NCI-H146 treated with DMSO at 0.1 percent for 48 hours (cell line): ENCODE measurements around the gene FREY1.

Source experiments
- DNase-seq: peaks from one replicate; lab custom pipeline; 2025; ENCODE audit not compliant: unreplicated experiment; lab: John Stamatoyannopoulos, UW

FREY1 gene

DNA sequence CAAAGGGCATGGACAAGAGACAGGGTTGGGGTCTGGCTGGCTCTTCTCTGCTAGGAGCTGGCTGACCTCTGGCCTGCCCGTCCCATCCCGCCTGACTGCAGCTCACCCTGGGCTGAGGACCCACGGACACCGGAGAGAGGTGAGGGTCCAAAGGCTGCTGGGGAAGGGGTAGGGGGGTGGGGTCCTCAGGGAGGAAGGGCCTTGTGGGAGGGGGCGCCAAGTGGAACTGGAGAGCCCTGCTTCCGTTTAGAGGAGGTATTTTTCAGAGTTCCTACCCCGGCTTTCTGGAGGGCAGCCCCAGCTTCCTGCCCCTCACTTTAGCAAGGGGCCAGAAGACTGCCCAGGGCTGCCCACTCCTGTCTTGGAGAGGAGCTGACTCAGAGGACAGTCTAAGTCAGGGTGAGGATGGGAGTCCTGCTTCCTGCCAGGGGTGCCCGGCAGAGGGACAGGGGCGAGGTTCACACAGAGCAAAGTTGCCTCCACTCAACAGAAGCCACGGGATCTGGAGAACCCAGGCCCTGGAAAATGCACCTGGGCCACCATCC lies 22.5 kb upstream of the FREY1 start:
- DNase-seq, result no peak

DNA sequence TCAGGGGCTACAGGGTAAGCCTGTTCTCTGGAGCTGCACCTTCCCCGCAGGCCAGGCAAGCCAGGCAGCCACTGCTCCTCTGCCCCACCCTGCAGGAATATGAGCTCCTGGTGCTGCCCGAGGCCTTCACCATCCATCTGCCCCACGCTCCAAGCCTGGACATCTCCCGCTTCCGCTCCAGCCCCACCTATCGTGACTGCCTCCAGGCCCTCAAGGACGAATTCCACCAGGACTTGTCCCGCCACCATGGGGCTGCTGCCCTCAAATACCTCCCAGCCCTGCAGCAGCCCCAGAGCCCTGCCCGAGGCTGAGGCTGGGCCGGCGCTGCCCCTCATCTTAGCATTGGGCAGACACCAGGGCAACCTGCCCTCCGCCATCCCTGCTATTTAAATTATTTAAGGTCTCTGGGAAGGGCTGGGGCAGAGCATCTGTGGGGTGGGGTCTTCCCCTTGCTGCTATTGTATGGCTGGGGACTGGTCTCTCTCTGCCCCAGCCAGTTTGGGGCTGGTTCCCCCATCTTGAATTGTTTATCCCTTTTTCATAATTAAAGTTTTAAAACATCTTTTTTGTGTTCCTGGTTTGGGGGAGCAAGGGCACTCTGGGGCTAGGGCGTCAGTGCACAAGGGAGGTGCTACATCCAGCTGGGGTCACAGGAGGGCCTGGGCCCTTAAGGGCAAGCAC lies 21.6 kb upstream of the FREY1 start:
- no peak for DNase-seq

DNA sequence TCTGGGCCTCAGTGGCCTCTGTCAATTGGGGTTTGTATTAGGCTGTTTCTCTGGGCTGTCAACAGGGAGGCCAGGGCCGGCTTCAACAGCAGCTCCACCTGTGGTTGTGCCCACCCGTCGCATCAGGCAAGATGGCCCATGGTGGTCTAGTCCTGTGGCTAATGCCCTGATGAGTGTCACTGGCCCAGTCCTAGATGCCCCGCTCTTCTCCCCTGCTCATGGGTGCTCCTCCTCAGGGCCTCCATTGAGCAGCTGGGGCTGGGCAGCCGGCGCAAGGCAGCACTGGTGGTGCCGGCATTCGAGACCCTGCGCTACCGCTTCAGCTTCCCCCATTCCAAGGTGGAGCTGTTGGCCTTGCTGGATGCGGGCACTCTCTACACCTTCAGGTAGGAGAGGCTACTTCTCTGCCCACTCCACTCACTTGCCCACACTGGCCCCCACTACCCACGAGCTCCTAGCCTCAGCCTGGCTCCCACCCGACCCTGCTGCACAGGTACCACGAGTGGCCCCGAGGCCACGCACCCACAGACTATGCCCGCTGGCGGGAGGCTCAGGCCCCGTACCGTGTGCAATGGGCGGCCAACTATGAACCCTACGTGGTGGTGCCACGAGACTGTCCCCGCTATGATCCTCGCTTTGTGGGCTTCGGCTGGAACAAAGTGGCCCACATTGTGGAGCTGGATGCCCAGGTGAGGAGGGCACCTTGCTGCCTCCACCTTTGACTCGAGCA lies 20.8 kb upstream of the FREY1 start:
- DNase-seq, result no peak

DNA sequence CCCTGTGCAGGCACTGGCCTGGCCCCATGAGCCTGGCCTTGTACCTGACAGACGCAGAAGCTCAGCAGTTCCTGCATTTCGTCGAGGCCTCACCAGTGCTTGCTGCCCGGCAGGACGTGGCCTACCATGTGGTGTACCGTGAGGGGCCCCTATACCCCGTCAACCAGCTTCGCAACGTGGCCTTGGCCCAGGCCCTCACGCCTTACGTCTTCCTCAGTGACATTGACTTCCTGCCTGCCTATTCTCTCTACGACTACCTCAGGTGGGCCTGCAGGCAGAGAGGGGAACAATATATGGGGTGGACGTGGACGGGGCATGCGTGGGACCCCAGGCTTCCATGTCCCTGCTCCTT lies 20.2 kb upstream of the FREY1 start:
- no peak for DNase-seq

DNA sequence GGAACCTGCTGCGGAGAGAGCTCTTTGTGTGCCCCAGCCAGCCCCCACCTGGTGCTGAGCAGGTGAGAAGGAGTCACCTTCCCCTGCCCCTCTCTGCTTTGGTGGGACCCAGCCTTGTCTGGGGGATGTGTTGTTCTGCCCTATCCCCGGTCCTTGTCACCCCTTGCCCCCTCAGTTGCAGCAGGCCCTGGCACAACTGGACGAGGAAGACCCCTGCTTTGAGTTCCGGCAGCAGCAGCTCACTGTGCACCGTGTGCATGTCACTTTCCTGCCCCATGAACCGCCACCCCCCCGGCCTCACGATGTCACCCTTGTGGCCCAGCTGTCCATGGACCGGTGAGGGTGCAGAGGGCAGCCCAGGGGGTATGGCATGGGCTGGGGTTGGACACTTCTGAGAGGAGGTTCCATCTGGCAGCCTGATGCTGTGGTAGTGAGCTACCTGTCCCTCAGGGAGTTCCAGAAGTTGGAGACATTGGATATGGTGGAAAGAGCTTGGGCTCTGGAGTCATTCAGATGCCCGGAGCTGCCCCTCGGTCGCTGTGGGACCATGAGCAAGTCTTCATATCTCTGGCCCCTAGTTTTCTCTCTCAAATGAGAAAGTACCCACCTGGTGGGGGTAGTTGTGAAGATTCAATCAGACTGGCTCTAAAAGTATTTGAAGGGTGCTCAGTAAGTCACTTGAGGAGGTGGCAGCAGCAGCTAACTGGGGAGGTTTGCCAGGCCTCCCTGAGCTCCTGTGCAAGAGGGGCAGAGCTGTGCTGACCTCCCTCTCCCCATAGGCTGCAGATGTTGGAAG lies 19.7 kb upstream of the FREY1 start:
- DNase-seq, result no peak

DNA sequence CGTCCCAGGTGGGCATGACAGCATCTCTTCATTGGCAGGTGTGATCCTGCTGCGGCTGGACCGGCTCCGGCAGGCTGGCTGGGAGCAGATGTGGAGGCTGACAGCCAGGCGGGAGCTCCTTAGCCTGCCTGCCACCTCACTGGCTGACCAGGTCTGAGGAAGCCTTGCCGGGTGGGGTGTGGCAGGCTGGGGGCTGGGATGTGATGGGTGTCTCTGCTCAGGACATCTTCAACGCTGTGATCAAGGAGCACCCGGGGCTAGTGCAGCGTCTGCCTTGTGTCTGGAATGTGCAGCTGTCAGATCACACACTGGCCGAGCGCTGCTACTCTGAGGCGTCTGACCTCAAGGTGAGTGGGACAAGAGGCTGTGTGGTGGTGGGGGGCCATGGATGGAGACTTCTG lies 18.9 kb upstream of the FREY1 start:
- no peak for DNase-seq

DNA sequence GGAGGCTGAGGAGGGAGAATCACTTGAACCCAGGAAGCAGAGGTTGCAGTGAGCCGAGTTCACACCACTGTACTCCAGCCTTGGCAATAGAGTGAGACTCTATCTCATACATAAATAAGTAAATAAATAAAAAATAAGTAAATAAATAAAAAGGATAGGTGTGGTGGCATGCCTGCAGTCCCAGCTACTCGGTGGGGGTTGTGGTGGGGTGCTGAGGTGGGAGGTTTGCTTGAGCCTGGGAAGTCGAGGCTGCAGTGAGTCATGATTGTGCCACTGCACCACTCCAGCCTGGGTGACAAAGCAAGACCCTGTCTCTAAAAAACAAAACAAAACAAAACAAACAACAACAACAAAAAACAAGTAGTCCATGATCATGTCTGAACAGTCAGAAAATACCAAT lies 18.5 kb upstream of the FREY1 start:
- DNase-seq, result no peak

DNA sequence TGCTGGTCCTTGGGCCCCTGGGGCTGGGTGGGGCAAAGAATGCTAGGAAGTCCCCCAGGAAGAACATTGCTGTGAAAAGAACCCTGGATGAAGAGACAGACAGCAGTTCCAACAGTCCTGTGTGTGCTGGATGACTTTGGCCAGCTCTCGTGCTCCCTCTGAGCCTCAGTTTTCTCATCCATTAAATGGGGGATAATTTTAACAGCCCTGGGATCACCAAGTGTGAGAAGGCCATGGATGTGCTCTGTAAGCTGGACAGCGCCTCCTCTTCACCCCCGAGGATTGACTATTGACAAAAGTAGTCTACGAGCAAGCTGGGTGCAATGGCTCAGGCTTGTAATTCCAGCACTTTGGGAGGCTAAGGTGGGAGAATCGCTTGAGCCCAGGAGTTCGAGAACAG lies 17.9 kb upstream of the FREY1 start:
- no peak for DNase-seq

DNA sequence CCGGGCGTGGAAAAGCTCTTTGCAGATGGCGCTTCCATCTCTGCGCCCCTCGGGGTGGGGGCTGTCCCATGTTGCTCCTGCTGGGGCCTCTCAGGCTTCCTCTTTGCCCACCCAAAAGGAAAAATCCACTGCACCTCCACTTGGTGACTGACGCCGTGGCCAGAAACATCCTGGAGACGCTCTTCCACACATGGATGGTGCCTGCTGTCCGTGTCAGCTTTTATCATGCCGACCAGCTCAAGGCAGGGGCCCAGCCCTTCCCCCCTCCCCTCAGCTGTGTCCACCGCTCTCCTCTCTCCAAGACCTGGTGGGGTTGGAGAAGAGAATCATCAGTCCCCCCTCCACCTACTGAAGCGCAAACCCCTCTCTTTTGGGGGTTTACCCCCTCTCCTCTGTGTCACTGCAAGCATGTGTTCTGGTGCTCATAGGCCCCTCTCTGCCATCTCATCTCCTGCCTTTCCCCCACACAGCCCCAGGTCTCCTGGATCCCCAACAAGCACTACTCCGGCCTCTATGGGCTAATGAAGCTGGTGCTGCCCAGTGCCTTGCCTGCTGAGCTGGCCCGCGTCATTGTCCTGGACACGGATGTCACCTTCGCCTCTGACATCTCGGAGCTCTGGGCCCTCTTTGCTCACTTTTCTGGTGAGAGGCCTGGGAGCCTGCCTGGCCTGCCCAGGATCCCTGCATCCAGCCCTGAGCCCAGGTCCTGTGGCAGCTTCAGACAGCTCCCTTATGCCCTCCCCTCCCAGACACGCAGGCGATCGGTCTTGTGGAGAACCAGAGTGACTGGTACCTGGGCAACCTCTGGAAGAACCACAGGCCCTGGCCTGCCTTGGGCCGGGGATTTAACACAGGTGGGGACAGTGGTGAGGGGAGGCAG lies 17.2 kb upstream of the FREY1 start:
- DNase-seq, result no peak

DNA sequence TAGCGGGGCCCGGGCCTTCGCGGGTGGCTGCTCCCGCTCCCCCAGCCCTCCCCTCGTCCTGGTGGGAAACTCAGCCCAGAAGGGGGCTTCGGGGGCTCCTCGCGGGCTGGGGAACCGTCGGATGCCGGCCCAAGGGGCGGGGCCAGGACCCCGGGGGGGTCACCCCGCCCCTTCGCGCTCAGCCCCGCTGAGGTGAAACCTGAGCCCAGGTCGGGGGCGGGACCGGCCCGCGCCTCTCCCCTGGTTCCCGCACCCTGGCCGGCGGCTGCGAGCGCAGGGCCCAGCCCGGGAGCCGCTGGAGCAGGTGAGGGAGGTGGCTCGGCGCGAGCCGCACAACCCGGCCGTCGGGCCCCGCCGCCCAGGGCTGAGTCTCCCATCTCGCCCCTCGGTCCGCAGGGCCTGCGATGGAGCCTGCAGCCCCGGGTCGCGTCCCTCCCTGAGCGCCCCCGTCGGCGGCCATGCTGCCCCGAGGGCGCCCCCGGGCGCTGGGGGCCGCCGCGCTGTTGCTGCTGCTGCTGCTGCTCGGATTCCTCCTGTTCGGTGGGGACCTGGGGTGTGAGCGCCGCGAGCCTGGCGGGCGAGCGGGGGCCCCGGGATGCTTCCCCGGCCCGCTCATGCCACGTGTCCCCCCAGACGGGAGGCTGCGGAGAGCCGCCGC lies 15.5 kb upstream of the FREY1 start, which contains the start of gene LARGE2:
LARGE2 (plus strand) TSS at position 232 of the 658 bp plus-strand sequence; CDS start at position 459, 227 bp downstream.
- peak; percentile 55 for DNase-seq

DNA sequence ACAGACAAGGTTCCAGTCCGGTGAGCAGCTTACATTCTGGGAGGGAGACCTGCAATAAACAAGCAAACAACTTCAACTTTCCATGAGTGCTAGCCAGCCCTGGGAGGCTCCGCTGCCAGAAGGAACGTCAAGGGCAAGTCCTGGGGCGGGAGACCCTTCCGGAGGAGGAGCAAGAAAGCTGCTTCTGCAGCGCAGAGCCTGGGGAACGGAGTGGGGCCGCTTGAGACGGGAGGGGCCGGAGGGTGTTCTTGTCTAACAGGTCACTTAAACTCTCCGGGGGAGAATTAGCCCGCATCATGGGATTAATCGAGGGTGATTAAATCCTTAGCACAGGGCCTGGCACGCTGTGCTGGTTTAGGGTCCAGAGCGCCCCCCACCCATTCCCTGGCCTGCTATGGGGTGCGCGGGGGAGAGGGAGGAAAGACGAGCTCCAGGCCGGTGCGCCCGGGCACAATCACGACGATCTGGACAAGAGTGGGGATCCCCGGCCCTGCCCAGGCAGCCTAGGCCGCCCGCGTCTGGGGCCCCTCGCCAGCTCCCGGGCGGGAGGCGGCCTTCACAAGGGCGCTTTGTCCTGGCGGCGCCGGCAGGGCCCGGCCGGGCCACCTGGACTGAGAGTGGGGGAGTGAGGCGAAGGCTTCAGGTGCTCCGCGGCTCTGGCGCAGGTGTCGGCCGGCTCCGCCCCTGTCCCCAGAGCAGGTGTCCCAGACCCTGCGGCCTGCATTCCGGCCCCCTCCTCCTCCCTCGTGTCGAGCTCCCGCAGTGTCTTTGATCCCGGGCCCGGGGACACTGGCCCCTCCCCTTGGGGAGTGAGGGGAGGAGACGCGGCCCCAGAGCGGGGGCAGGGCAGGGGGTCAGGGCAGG lies 14.7 kb upstream of the FREY1 start:
- peak; percentile 91 for DNase-seq

DNA sequence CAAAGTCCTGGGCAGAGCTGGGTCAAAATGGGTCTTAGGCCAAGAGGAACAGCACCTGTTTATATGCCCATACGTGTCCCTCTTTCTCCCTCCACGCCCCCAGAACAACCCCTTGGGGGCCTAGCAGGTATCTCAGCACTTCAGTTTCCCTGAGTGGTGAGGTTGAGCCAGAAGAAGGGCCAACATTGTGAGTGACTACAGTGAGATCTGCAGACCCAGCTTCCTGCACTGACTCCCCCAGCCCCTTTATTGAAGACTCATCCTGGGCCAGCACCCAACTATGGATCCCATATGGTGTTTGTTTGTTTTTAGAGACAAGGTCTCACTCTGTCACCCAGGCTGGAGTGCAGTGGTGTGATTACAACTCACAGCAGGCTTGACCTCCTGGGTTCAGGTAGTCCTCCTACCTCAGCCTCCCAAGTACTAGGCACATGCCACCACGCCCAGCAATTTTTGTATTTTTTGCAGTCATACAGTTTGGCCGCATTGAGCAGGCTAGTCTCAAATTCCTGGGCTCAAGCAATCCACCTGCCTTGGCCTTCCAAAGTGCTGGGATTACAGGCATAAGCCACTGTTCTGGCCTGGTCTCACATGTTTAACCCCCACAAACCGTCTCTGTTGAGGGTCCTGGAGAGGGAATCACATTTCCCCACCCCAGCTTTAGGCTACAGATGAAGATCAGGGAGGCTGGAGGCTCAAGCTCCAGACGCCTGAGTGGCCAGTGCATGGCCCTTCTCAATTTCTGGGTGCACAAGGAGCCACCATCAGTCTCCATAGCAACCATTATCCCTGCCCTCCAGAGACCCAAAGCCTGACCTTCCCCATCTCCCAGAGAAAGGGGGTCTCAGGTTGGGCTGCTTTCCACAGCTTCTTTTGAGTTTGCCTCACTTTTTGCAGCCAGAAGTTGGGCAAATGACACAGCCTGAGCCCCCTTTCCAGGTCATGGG lies 13.7 kb upstream of the FREY1 start:
- no peak for DNase-seq

DNA sequence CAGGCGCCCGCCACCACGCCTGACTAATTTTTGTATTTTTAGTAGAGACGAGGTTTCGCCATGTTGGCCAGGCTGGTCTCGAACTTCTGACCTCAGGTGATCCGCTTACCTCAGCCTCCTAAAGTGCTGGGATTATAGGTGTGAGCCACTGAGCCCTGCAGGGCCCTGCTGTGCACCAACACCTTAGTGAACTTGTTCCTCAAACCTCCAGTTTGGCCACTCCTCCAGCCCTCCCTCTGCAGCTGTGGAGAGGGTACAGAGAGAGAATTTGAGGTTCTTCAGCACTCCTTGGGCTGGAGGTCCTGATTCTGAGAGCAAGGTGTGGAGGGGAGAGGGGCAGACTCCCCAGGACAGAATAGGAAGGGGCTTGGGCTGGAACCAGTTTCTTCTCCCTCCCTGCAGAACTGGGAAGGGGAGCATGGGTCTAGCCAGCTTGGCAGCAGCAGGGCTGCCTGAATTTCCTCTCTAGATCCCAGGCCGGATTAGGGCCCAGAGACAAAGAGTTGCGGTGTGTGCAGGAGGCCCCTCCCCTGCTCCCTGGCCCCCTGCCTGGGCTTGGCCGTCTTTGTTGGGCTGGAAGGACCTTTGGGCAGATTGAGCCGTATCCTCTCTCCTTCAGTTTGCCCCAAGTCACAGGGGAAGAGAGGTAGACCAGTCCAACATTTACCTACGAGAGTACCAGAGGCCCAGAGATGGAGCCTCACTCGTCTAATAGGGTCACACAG lies 12.9 kb upstream of the FREY1 start:
- no peak for DNase-seq

DNA sequence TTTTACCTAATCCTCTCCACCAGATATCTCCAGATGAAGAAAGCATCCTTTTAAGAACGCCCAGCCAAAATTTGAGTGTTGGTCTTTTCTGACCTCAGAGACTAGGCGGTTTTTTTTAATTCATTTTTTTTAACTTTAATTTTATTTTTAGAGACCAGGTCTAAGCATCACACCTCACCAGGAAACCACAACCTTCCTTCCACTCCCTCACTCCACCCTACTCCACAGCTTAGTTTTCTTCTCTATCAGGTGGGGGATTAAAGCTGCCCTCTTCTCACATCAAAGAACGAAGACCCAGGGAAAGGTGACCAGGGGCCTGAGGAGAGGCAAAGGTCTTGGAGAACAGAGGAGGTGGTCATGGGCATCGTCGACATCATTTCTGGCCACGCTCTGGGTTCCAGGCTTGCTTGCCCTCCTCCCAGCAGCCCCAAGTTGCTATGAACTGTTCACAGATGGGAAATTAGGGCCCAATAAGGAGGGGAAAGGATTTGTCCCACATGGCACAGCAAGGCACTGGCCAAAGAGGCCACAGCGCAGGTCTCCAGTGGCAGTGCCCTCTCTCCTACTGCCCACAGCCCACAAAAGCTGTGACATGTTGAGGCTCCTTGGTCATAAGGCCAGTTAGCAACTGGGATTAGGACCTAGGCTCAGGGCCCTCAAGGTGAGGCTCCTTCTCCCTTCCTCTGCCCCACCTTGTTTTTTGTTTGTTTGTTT lies 12.0 kb upstream of the FREY1 start:
- DNase-seq, result no peak

DNA sequence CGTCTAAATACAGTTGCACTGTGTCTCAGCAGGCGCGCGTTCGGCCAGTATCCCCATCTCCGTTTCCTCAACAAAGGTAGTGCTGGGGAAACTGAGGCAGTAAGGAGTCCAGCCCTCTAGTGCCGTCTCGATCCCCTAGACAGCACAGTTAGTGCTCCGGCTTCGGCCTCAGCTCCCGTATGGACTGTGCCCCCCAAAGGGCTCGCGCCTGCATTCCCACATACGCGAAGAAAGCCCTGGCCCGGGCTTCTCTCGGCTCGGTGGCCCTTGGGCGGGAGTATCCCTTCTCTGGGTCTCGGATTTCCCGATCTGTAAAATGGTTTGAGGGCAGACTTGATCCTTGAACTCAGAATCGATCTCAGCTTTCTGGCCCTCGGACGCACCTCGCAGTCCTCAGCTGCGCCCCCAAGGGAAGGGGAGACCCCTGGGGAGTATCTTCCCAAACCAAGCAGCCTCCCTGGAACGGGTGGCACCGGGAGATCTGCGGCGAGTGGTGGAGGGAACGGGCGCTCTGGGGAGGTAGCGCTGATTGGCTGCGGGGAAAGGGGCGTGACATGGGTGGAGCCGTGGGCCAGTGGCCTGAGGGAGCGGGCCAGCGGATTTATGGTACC lies 11.4 kb upstream of the FREY1 start:
- DNase-seq, result peak; percentile 83

DNA sequence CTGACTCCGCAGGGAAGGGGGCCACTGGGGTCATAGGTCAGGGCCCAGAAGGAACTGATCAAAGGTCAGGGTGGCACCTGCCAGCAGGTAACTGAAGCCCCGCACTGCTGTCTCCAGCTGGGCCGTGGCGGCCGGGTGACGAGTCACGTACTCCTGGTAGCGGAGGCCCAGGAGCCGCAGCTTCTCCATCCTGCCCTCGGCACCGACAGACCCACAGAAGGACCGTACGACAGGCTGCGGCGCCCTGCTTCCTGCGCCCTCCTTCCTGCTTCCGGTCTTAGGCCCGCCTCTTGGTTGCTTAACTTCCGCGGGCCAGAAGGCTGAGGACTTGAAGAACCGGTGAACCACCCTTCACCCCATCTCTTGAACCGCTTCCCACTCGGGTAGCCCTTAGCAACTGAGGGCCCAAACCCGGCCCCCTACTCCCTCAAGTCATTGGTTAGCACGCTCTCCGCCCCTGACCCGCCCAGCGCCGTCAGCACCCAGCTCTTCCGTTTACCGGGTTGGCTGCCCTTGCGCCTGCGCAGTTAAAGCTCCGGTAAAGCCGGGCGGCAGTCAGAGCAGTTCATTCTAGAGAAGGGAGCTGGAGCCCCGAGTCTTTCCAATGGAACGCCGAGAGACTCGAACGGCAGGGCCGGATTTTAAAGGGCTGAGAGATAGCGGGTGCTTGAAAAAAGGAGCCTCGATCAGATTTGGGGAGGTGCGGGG lies 10.7 kb upstream of the FREY1 start, which contains the start of gene PEX16:
PEX16 (minus strand) TSS at position 255 of the 708 bp plus-strand sequence; CDS start at position 189, 66 bp downstream.
- peak; percentile 96 for DNase-seq
